Endothelial cell (in vitro differentiated cells): Measurements from ENCODE around the gene C16orf87. TPM values are rescaled to one million over a fixed set of nuclear protein-coding genes. Genes with fewer than 3 reads are reported as not detected.

ENCODE experiments used
- DNase-seq: peaks from one replicate; pipeline ENCODE4 v3.0.0; 2021; ENCODE audit warnings: low spot score
- H3K27ac Mint-ChIP-seq: one replicate; pipeline ENCODE4 v1.8.0; 2021; ENCODE audit warnings: mixed read lengths, inconsistent platforms; ENCODE audit not compliant: unreplicated experiment
- H3K27me3 Mint-ChIP-seq: one replicate; pipeline ENCODE4 v1.8.0; 2021; ENCODE audit warnings: mild to moderate bottlenecking, moderate library complexity, mixed read lengths, inconsistent platforms; ENCODE audit not compliant: unreplicated experiment
- H3K36me3 Mint-ChIP-seq: one replicate; pipeline ENCODE4 v1.8.0; 2021; ENCODE audit warnings: mild to moderate bottlenecking, low read depth, mixed read lengths, inconsistent platforms; ENCODE audit not compliant: unreplicated experiment
- H3K4me1 Mint-ChIP-seq: one replicate; pipeline ENCODE4 v1.8.0; 2021; ENCODE audit warnings: mild to moderate bottlenecking, mixed read lengths, inconsistent platforms; ENCODE audit not compliant: unreplicated experiment
- H3K4me3 Mint-ChIP-seq: one replicate; pipeline ENCODE4 v1.8.0; 2021; ENCODE audit warnings: mild to moderate bottlenecking, mixed read lengths, inconsistent platforms; ENCODE audit not compliant: unreplicated experiment
- H3K9me3 Mint-ChIP-seq: one replicate; pipeline ENCODE4 v1.8.0; 2021; ENCODE audit warnings: mixed read lengths, inconsistent platforms; ENCODE audit not compliant: unreplicated experiment
- total RNA-seq: library from RNA; stranded (reverse); fragmentation: NEBNext Ultra II Directional; extraction: Animal tissue kit (Norgen Biotek cat#: 25700); gene quantifications from one replicate; pipeline ENCODE4 v1.2.1, GENCODE V29; 2021; ENCODE audit not compliant: unreplicated experiment
- TF ChIP-seq, protein P1 (sequence below): fragments of 200-600 bp; sonication (generic); IDR thresholded peaks from one replicate; pipeline ENCODE4 v1.5.0; 2021; ENCODE audit warnings: antibody characterized with exemption; ENCODE audit not compliant: unreplicated experiment

C16orf87 gene
- total RNA-seq, 1 donor from 2014 or later: 15.3 TPM

DNA sequence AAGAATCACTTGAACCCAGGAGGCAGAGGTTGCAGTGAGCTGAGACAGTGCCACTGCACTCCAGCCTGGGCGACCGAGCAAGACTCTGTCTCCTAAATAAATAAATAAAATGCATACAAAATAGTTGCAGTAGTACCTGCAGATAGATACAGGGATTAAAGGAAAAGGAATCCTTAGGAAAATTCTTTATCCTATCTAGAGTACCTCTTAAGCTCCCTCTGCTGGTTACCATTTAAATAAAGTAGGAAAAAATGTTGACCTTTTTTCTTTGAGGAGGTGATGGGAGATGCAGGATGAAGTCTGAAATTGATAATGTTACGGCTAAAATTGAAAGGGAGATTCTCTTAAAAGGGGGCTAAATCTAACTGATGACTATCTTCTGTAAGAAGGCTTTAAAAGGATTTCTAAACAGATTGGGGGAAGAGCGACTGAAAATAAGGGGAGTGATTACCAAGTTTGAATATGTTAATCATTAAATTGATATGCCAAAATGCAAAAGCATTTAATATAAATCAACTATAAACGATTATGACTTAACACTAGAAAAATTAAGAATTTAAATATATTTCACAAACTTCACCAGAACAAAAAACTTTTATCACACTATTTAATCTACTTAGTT is 29.4 kb downstream of the C16orf87 start:
- TF ChIP-seq, protein P1, sequence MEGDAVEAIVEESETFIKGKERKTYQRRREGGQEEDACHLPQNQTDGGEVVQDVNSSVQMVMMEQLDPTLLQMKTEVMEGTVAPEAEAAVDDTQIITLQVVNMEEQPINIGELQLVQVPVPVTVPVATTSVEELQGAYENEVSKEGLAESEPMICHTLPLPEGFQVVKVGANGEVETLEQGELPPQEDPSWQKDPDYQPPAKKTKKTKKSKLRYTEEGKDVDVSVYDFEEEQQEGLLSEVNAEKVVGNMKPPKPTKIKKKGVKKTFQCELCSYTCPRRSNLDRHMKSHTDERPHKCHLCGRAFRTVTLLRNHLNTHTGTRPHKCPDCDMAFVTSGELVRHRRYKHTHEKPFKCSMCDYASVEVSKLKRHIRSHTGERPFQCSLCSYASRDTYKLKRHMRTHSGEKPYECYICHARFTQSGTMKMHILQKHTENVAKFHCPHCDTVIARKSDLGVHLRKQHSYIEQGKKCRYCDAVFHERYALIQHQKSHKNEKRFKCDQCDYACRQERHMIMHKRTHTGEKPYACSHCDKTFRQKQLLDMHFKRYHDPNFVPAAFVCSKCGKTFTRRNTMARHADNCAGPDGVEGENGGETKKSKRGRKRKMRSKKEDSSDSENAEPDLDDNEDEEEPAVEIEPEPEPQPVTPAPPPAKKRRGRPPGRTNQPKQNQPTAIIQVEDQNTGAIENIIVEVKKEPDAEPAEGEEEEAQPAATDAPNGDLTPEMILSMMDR: peak; percentile 62
- Mint-ChIP-seq H3K9me3 (no peaks in the 10 kb centered on the region), H3K4me3 (no peak overlapping the region), H3K27ac (no peak overlapping the region), H3K4me1 (peaks cover 7% of the 10 kb centered on the region), H3K27me3 (no peaks in the 10 kb centered on the region), H3K36me3 (peaks cover 4% of the 10 kb centered on the region)
- no peak for DNase-seq

DNA sequence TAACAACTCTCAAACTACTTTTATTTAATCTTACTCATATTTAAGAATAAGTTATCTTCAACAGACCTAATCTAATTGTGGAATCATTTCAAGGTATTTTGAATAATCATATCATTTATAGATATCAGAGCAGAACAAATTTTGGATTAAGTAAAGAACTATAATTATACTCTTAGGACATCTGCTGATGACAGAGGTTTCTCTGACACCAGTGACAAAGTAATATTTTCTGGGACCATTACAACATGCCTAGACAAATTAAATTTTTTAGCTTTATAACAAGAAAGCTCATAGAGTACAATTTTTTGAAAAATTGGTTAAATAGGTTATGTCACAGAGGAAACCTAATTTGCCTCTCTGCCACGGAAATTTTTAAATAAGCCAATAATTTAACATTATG is 30.5 kb downstream of the C16orf87 start:
- no peaks in the 10 kb centered on the region for H3K9me3 Mint-ChIP-seq
- TF ChIP-seq, protein P1: no peak
- H3K27ac Mint-ChIP-seq: no peak overlapping the region
- no peak for DNase-seq
- H3K4me1 Mint-ChIP-seq: peaks cover 7% of the 10 kb centered on the region
- H3K4me3 Mint-ChIP-seq: no peak overlapping the region
- H3K27me3 Mint-ChIP-seq: no peaks in the 10 kb centered on the region
- peaks cover 7% of the 10 kb centered on the region for H3K36me3 Mint-ChIP-seq

DNA sequence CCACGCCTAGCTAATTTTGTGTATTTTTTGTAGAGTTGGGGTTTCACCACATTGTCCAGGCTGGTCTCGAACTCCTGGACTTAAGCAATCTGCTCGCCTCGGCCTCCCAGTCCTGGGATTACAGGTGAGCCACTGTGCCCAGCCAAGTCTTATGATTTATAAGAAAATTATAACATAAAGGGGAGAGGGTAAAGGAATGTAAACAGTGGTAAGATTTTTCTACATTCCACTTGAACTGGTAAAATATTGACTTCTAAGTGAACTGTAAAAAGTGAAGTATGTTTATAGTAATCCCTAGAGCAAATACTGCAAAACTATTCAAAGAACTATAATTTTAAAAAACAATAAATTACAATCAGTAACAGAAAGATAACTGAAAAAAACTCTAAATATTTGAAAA is 33.5 kb downstream of the C16orf87 start:
- TF ChIP-seq, protein P1: no peak
- Mint-ChIP-seq H3K27me3 (no peaks in the 10 kb centered on the region), H3K9me3 (no peaks in the 10 kb centered on the region), H3K36me3 (peaks cover 11% of the 10 kb centered on the region), H3K4me3 (no peak overlapping the region), H3K27ac (no peak overlapping the region), H3K4me1 (peaks cover 2% of the 10 kb centered on the region)
- DNase-seq: no peak

DNA sequence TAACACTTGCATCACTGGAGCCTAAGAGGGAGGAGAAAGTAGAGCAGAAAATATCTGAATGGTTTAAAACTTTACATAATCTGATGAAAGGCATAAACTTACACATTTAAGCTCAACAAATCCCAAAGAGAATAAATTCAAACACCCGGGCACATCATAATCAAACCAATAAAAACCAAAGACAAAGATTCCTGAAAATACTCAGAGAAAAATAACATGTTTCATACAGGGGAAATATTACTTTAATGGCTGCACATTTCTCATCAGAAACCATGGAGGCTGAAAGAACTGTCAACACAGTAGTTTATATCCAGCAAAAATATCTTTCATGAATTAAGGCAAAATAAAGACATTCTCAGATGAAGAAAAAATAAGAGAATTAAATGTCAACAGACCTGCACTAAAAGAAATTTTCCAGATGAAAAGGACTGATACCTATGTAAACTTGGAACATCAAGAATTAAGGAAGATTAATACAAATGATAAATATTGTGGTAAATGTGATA is 34.2 kb downstream of the C16orf87 start:
- TF ChIP-seq, protein P1: no peak
- DNase-seq: no peak
- no peaks in the 10 kb centered on the region for H3K4me1 Mint-ChIP-seq
- no peaks in the 10 kb centered on the region for H3K27me3 Mint-ChIP-seq
- H3K27ac Mint-ChIP-seq: no peak overlapping the region
- no peaks in the 10 kb centered on the region for H3K9me3 Mint-ChIP-seq
- H3K36me3 Mint-ChIP-seq: peaks cover 11% of the 10 kb centered on the region
- no peak overlapping the region for H3K4me3 Mint-ChIP-seq

DNA sequence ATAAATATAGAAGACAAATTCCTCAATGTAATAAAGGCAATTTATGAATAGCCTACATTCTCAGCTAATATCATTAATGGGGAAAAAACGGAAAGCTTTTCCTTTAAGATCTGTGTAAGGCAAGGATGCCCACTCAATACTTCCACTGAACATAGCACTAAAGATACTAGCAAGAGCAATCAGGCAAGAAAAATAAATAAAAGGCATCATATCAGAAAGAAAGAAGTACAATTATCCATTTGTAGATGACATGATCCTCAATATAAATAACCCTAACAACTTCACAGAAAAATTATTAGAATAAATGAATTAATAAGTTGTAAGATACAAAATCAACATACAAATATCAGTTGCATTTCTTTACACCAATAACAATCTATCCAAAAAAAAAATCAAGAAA is 37.1 kb downstream of the C16orf87 start:
- H3K36me3 Mint-ChIP-seq: peaks cover 11% of the 10 kb centered on the region
- H3K4me3 Mint-ChIP-seq: no peak overlapping the region
- DNase-seq: no peak
- peaks cover 11% of the 10 kb centered on the region for H3K4me1 Mint-ChIP-seq
- no peak overlapping the region for H3K27ac Mint-ChIP-seq
- TF ChIP-seq, protein P1: no peak
- no peaks in the 10 kb centered on the region for H3K9me3 Mint-ChIP-seq
- H3K27me3 Mint-ChIP-seq: peaks cover 2% of the 10 kb centered on the region
